Central memory CD8-positive, alpha-beta T cell (primary cell): ENCODE results near the gene PYGL.
"Not testable (repeated sequence)": the region's sequence is repeated elsewhere in the genome, so short reads cannot be mapped to it uniquely, and the experiment has no call there.

Source experiments
- ATAC-seq: fragments of 150-1000 bp; cut with Tn5 transposase; replicated peaks from 2 replicates; pipeline ENCODE4 v1.10.0; 2022; ENCODE audit warnings: mild to moderate bottlenecking, moderate FRiP score, moderate number of reproducible peaks; ENCODE audit not compliant: poor library complexity, severe bottlenecking; ENCODE audit errors: extremely low read depth
- DNase-seq, 2 donors: peaks; one replicate each; pipeline ENCODE4 v3.0.0; 2021; ENCODE audit warnings: low spot score in 2 of 2
- H3K27ac Mint-ChIP-seq: one replicate; pipeline ENCODE4 v1.8.0; 2022; ENCODE audit warnings: low read depth, mild to moderate bottlenecking, moderate library complexity, mixed read lengths
- H3K27me3 Mint-ChIP-seq: one replicate; pipeline ENCODE4 v1.8.0; 2022; ENCODE audit warnings: mixed read lengths
- H3K36me3 Mint-ChIP-seq: one replicate; pipeline ENCODE4 v1.8.0; 2022; ENCODE audit warnings: mild to moderate bottlenecking, moderate library complexity, mixed read lengths; ENCODE audit not compliant: insufficient read depth
- H3K4me1 Mint-ChIP-seq: one replicate; pipeline ENCODE4 v1.8.0; 2022; ENCODE audit warnings: mixed read lengths
- H3K4me3 Mint-ChIP-seq: one replicate; pipeline ENCODE4 v1.8.0; 2022; ENCODE audit warnings: mild to moderate bottlenecking, moderate library complexity, mixed read lengths
- H3K9me3 Mint-ChIP-seq: one replicate; pipeline ENCODE4 v1.8.0; 2022; ENCODE audit warnings: mixed read lengths

PYGL gene

GRCh38 chr14:50946234-50946935 lies 2.1 kb upstream of the PYGL start:
- no peaks in the 10 kb centered on the region for H3K9me3 Mint-ChIP-seq
- H3K27ac Mint-ChIP-seq = no peak overlapping the region
- peaks cover 8% of the 10 kb centered on the region for H3K4me1 Mint-ChIP-seq

GRCh38 chr14:50944647-50945413 lies 547 bp upstream of the PYGL start:
- ATAC-seq = no peak
- H3K36me3 Mint-ChIP-seq = no peaks in the 10 kb centered on the region
- H3K4me3 Mint-ChIP-seq = peak overlapping the region; percentile 84
- no peak overlapping the region for H3K27ac Mint-ChIP-seq
- H3K9me3 Mint-ChIP-seq = no peaks in the 10 kb centered on the region
- peaks cover 39% of the 10 kb centered on the region for H3K27me3 Mint-ChIP-seq
- no peak for DNase-seq
- H3K4me1 Mint-ChIP-seq = peaks cover 8% of the 10 kb centered on the region

More at GRCh38 chr14:50946234-50946935, 2.1 kb upstream of the PYGL start:
- peaks cover 24% of the 10 kb centered on the region for H3K27me3 Mint-ChIP-seq
- no peak for DNase-seq
- no peak overlapping the region for H3K4me3 Mint-ChIP-seq
- no peak for ATAC-seq
- no peaks in the 10 kb centered on the region for H3K36me3 Mint-ChIP-seq

GRCh38 chr14:50943261-50943942 lies 881 bp downstream of the PYGL start:
- Mint-ChIP-seq H3K4me1 (peaks cover 8% of the 10 kb centered on the region), H3K36me3 (no peaks in the 10 kb centered on the region), H3K27me3 (peaks cover 41% of the 10 kb centered on the region), H3K9me3 (no peaks in the 10 kb centered on the region), H3K4me3 (peak overlapping the region; percentile 84), H3K27ac (no peak overlapping the region)
- DNase-seq = no peak
- no peak for ATAC-seq

- ATAC-seq, H3K9me3 Mint-ChIP-seq, H3K27ac Mint-ChIP-seq, H3K36me3 Mint-ChIP-seq, H3K4me3 Mint-ChIP-seq, DNase-seq, H3K4me1 Mint-ChIP-seq: not testable (repeated sequence)
- peaks cover 41% of the 10 kb centered on the region for H3K27me3 Mint-ChIP-seq
These were observed 2.6 kb downstream of the PYGL start for GRCh38 chr14:50941638-50942037.

GRCh38 chr14:50941151-50941550 lies 3.1 kb downstream of the PYGL start:
- no peak overlapping the region for H3K27ac Mint-ChIP-seq
- no peak overlapping the region for H3K4me3 Mint-ChIP-seq
- H3K9me3 Mint-ChIP-seq = no peaks in the 10 kb centered on the region

GRCh38 chr14:50937800-50938199 lies 6.5 kb downstream of the PYGL start:
- Mint-ChIP-seq H3K27ac (no peak overlapping the region), H3K36me3 (no peaks in the 10 kb centered on the region), H3K9me3 (no peaks in the 10 kb centered on the region), H3K27me3 (peaks cover 57% of the 10 kb centered on the region), H3K4me3 (no peak overlapping the region), H3K4me1 (no peaks in the 10 kb centered on the region)
- no peak for ATAC-seq
- no peak for DNase-seq

More at GRCh38 chr14:50941151-50941550, 3.1 kb downstream of the PYGL start:
- no peaks in the 10 kb centered on the region for H3K36me3 Mint-ChIP-seq
- DNase-seq (no peak), ATAC-seq (no peak)
- peaks cover 8% of the 10 kb centered on the region for H3K4me1 Mint-ChIP-seq
- H3K27me3 Mint-ChIP-seq = peaks cover 41% of the 10 kb centered on the region

- peaks cover 57% of the 10 kb centered on the region for H3K27me3 Mint-ChIP-seq
These were observed 7.0 kb downstream of the PYGL start for GRCh38 chr14:50937325-50937724.

GRCh38 chr14:50936882-50937281 lies 7.4 kb downstream of the PYGL start:
- Mint-ChIP-seq H3K9me3 (no peaks in the 10 kb centered on the region), H3K4me1 (no peaks in the 10 kb centered on the region), H3K36me3 (no peaks in the 10 kb centered on the region), H3K27ac (no peak overlapping the region), H3K4me3 (no peak overlapping the region), H3K27me3 (peaks cover 57% of the 10 kb centered on the region)
- ATAC-seq = no peak
- no peak for DNase-seq

More at GRCh38 chr14:50937325-50937724, 7.0 kb downstream of the PYGL start:
- Mint-ChIP-seq H3K36me3 (no peaks in the 10 kb centered on the region), H3K9me3 (no peaks in the 10 kb centered on the region), H3K27ac (no peak overlapping the region), H3K4me1 (no peaks in the 10 kb centered on the region), H3K4me3 (no peak overlapping the region)
- DNase-seq = no peak
- ATAC-seq = no peak

- no peaks in the 10 kb centered on the region for H3K4me1 Mint-ChIP-seq
- ATAC-seq (no peak), DNase-seq (no peak)
- no peaks in the 10 kb centered on the region for H3K36me3 Mint-ChIP-seq
- H3K4me3 Mint-ChIP-seq = no peak overlapping the region
- peaks cover 57% of the 10 kb centered on the region for H3K27me3 Mint-ChIP-seq
- no peak overlapping the region for H3K27ac Mint-ChIP-seq
- no peaks in the 10 kb centered on the region for H3K9me3 Mint-ChIP-seq
These were observed 8.3 kb downstream of the PYGL start for GRCh38 chr14:50936016-50936340.

GRCh38 chr14:50935126-50936015 lies 8.9 kb downstream of the PYGL start:
- Mint-ChIP-seq H3K4me1 (no peaks in the 10 kb centered on the region), H3K9me3 (no peaks in the 10 kb centered on the region), H3K27me3 (peaks cover 57% of the 10 kb centered on the region), H3K27ac (no peak overlapping the region), H3K36me3 (no peaks in the 10 kb centered on the region), H3K4me3 (no peak overlapping the region)
- ATAC-seq (no peak), DNase-seq (no peak)

GRCh38 chr14:50932592-50933495 lies 11.4 kb downstream of the PYGL start:
- Mint-ChIP-seq H3K4me3 (no peak overlapping the region), H3K36me3 (no peaks in the 10 kb centered on the region), H3K27ac (no peak overlapping the region), H3K9me3 (no peaks in the 10 kb centered on the region), H3K27me3 (peaks cover 66% of the 10 kb centered on the region), H3K4me1 (no peaks in the 10 kb centered on the region)
- DNase-seq = no peak
- ATAC-seq = no peak
